SU-DHL-6 (cell line): ENCODE data around the gene SCYL1.

ENCODE experiments used
- H2AFZ ChIP-seq: fragments of 200-600 bp; sonication (generic); 2 replicates; pipeline ENCODE4 v1.6.1; 2014; ENCODE audit warnings: low read depth, mild to moderate bottlenecking, moderate library complexity, mixed read lengths, antibody characterized with exemption, low read length; ENCODE audit not compliant: severe bottlenecking
- H3F3A ChIP-seq: fragments of 200-600 bp; shearing (Covaris generic); 2 replicates; pipeline ENCODE4 v1.6.0; 2016; ENCODE audit warnings: antibody characterized with exemption, mild to moderate bottlenecking; ENCODE audit not compliant: insufficient read depth
- H3K27ac ChIP-seq: fragments of 200-600 bp; sonication (generic); 2 replicates; pipeline ENCODE4 v1.5.1; 2016; ENCODE audit warnings: low read depth, mild to moderate bottlenecking, low read length, moderate library complexity, mixed read lengths
- H3K27me3 ChIP-seq: fragments of 200-600 bp; sonication (generic), shearing (Covaris generic); 2 replicates; pipeline ENCODE4 v1.6.0; 2014; ENCODE audit warnings: mild to moderate bottlenecking, low read length
- H3K36me3 ChIP-seq: fragments of 200-600 bp; sonication (generic); 2 replicates; pipeline ENCODE4 v1.6.1; 2014; ENCODE audit warnings: mild to moderate bottlenecking, low read length, mixed read lengths
- H3K4me2 ChIP-seq: fragments of 300-600, 200-600 bp; shearing (Covaris generic), sonication (generic); 2 replicates; pipeline ENCODE4 v1.6.0; 2014; ENCODE audit warnings: low read length, low read depth, mild to moderate bottlenecking; ENCODE audit not compliant: poor library complexity, severe bottlenecking
- H3K4me3 ChIP-seq: fragments of 200-600 bp; sonication (generic); 2 replicates; pipeline ENCODE4 v1.5.1; 2014; ENCODE audit warnings: antibody characterized with exemption, low read length, mild to moderate bottlenecking, mixed read lengths; ENCODE audit not compliant: insufficient read depth, poor library complexity, severe bottlenecking
- H3K79me2 ChIP-seq: fragments of 200-600 bp; sonication (generic); 2 replicates; pipeline ENCODE4 v1.6.1; 2014; ENCODE audit warnings: mild to moderate bottlenecking, low read length, moderate library complexity; ENCODE audit not compliant: insufficient read depth
- H3K9ac ChIP-seq: fragments of 200-600 bp; sonication (generic); 2 replicates; pipeline ENCODE4 v1.7.0; 2014; ENCODE audit warnings: mild to moderate bottlenecking, low read length
- H3K9me2 ChIP-seq: fragments of 200-600 bp; sonication (generic); replicated peaks from 2 replicates; pipeline ENCODE4 v1.6.1; 2014; ENCODE audit warnings: low read length; ENCODE audit not compliant: insufficient read depth
- H3K9me3 ChIP-seq: fragments of 200-600 bp; sonication (generic); 2 replicates; pipeline ENCODE4 v1.6.1; 2014; ENCODE audit warnings: low read length, mixed read lengths; ENCODE audit not compliant: insufficient read depth
- H4K20me1 ChIP-seq: fragments of 200-600 bp; sonication (generic); 2 replicates; pipeline ENCODE4 v1.6.1; 2014; ENCODE audit warnings: low read depth, mild to moderate bottlenecking, antibody characterized with exemption, low read length, moderate library complexity, mixed read lengths
- CTCF ChIP-seq: fragments of 200-600 bp; sonication (generic); IDR thresholded peaks from one replicate; pipeline ENCODE4 v1.5.1; 2017; ENCODE audit warnings: antibody characterized with exemption, mild to moderate bottlenecking, low read length, moderate library complexity; ENCODE audit not compliant: insufficient read depth, poor library complexity, severe bottlenecking
- EZH2phosphoT487 ChIP-seq: fragments of 200-600 bp; sonication (generic), shearing (Covaris generic); conservative IDR thresholded peaks from 2 replicates; pipeline ENCODE4 v1.6.1; 2018; ENCODE audit warnings: mild to moderate bottlenecking, antibody characterized with exemption, low read length, moderate library complexity, mixed read lengths

The SCYL1 gene

GRCh38 chr11:65545853-65546216 is 21.0 kb downstream of the SCYL1 start:
- no peaks in the 10 kb centered on the region for H3K36me3 ChIP-seq
- peaks cover 11% of the 10 kb centered on the region for H3F3A ChIP-seq
- H3K9ac ChIP-seq, result peak overlapping the region; percentile 54; the same call in 1 of the 2 replicates
- peak overlapping the region; percentile 64 for H3K4me2 ChIP-seq
- H3K27ac ChIP-seq, result peak overlapping the region; percentile 80
- no peaks in the 10 kb centered on the region for H3K9me3 ChIP-seq
- TF ChIP-seq CTCF (no peak), EZH2phosphoT487 (no peak; the same call in 1 of the 2 replicates)
- no peaks in the 10 kb centered on the region for H3K79me2 ChIP-seq
- peak overlapping the region; percentile 45 for H3K4me3 ChIP-seq
- H3K9me2 ChIP-seq, result no peaks in the 10 kb centered on the region
- no peaks in the 10 kb centered on the region for H3K27me3 ChIP-seq
- peak overlapping the region; percentile 73 for H2AFZ ChIP-seq
- no peaks in the 10 kb centered on the region for H4K20me1 ChIP-seq

- peaks cover 11% of the 10 kb centered on the region for H3F3A ChIP-seq
- H3K9me2 ChIP-seq, result no peaks in the 10 kb centered on the region
- no peaks in the 10 kb centered on the region for H3K79me2 ChIP-seq
- H3K27me3 ChIP-seq, result no peaks in the 10 kb centered on the region
- peak overlapping the region; percentile 73 for H2AFZ ChIP-seq
- peak overlapping the region; percentile 64 for H3K4me2 ChIP-seq
- H3K9ac ChIP-seq, result peak overlapping the region; percentile 54
- H3K9me3 ChIP-seq, result no peaks in the 10 kb centered on the region
- TF ChIP-seq CTCF (no peak), EZH2phosphoT487 (no peak)
- peak overlapping the region; percentile 45 for H3K4me3 ChIP-seq
- H4K20me1 ChIP-seq, result no peaks in the 10 kb centered on the region
- no peaks in the 10 kb centered on the region for H3K36me3 ChIP-seq
- H3K27ac ChIP-seq, result peak overlapping the region; percentile 80
Observed at GRCh38 chr11:65546217-65546958, 21.5 kb downstream of the SCYL1 start.

GRCh38 chr11:65547446-65548125 is 22.7 kb downstream of the SCYL1 start:
- H2AFZ ChIP-seq, result no peak overlapping the region
- peak overlapping the region; percentile 64 for H3K4me2 ChIP-seq
- H3K36me3 ChIP-seq, result no peaks in the 10 kb centered on the region
- H3K79me2 ChIP-seq, result no peaks in the 10 kb centered on the region
- no peaks in the 10 kb centered on the region for H4K20me1 ChIP-seq
- peaks cover 11% of the 10 kb centered on the region for H3F3A ChIP-seq
- TF ChIP-seq CTCF (no peak), EZH2phosphoT487 (no peak)
- no peak overlapping the region; the same call in 1 of the 2 replicates for H3K9ac ChIP-seq
- no peak overlapping the region for H3K27ac ChIP-seq
- H3K9me3 ChIP-seq, result no peaks in the 10 kb centered on the region
- H3K27me3 ChIP-seq, result no peaks in the 10 kb centered on the region
- H3K4me3 ChIP-seq, result no peak overlapping the region
- no peaks in the 10 kb centered on the region for H3K9me2 ChIP-seq
